GM18868 (cell line): ENCODE measurements around the gene NOVA1.

Experiments
- ATAC-seq: cut with Tn5 transposase; IDR thresholded peaks from one replicate; pipeline ENCODE4 v1.9.1; 2021; ENCODE audit warnings: mild to moderate bottlenecking, moderate library complexity; ENCODE audit not compliant: unreplicated experiment

Gene NOVA1

DNA sequence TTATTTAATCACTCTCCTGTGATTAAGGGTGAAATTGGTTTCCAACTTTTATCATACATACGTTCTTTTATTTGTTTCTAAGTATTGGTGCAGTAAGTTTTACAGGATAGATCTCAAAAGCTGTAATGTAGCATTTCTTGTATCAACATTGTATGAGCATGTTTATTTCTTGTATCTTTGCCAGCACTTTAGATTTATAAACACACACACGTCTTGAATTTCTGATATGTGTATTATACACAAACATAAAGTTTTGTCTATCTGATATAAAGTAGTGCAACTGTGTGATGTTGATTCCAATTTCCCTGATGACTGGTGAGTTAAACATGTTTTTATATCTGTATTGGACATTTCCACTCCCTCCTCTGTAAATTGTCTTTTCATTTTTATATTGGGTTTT, 134.7 kb downstream of the NOVA1 start:
- no peak for ATAC-seq

DNA sequence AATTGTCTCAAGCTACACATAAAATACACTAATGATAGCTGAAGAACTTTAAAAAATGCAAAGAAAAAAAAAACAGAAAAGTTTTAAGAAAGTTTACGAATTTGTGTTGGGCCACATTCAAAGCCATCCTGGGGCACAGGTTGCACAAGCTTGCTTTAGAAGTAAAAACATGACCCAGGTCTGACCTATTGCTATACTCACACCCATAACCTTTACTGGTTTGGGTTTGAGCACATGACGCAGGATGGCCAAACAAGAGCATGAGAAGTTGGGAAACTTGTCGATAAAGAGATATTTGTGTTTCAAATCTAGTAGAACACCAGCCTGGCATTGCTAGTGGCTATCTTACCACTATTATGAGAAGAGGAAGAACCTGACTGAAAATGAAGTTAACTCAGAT, 143.7 kb downstream of the NOVA1 start:
- ATAC-seq = no peak

DNA sequence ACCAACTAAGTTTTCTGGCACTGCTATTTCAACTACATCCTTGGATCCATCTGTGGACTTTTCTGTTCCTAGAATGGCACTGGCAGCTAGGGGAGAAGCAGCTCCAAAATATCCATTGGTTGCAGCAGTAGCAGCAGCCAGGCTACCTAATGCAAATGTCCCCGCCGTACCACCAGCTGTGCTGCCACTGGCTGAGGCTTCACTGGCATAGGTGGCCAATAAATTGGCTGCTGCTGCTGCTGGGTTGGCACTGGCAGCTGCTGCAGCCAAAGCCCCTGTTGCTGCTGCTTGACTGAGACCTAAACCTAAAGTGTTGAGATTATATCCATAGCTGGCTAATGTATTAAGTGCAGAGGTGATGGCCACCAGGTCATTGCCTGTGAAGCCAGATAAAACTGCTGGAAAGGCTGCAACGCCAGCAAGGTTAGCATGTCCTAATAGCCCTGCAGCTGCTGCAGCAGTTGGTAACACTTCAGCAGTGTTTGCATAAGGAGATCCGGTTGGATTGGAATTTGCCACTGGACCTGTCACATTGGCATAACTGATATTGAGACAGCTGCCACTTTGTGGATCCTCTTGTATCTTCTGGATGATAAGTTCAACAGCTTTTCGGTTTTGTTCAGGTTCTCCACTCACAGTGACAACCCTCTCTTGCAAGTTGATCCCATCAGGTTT, 149.5 kb downstream of the NOVA1 start:
- no peak for ATAC-seq

DNA sequence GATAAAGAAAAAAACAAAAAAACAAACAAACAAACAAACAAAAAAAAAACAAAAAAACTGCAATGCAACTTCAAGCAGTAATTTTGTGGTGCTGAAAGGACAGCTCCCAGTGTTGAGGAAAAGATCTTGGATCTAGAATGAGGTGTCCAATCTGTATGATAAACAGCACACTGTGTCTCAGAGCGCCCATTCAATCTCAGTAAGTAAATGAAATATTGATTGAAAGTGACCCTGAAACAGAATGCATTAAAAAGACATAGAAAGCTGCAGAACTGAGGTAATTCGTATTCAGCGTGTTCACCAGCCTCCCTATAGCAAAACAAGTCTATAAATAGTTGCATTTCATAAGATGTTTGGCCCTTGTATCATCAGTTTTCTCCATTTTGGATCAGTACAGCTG, 153.0 kb downstream of the NOVA1 start:
- ATAC-seq = no peak

DNA sequence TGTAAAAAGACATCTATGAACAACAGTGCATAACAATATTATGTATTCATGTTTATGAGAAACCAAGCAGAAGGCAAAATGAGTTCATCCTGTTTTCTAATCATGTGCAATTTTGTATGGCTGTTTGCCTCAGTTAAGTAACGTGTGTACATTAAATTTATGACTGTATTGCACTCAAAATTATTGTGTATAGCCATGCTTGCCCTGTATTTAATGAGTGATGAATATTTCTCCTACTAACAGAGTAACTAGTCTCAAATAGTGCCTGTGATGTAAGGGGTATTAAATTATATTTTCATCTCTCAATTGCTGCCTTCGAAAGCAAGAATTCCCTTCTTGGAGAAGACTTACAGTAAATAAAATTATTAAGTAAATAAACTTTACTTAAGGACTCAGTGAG, 154.2 kb downstream of the NOVA1 start:
- no peak for ATAC-seq

DNA sequence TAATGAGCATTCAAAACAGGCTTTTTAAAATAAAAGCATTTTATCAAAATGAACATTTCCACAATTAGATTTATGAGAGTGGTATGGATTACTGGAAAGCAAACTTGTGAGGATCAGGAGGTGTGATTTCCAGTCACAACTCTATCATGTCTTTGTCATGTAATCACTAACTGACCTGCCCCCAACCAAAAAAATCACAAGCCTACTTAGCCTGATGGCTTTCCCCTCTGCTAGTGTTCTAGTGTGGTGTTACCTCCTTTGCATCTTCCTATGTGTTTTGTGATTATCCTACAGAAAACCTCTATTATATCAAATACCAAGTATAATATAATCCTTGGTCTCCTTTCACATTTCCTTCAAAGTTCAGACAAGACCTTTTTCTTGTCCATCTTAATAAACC, 168.6 kb downstream of the NOVA1 start:
- no peak for ATAC-seq

DNA sequence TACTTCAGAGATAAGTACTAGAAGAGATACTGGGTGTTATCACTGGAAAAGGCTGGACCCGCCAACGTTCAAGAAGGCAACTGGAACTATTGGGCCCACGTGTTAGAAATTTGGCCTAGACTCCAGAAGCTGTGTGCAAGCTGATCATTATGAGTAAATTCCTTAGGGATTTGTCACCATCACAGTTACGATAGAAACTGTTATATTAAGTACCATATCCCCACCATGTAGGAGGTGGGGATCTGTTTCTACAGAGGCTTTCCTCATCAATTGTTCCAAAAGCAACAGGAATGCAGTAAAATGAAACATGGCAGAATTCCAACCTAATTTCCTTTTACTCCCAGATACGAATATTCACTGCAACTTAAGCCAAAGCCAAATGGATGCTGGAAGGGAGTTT, 170.7 kb downstream of the NOVA1 start:
- no peak for ATAC-seq

DNA sequence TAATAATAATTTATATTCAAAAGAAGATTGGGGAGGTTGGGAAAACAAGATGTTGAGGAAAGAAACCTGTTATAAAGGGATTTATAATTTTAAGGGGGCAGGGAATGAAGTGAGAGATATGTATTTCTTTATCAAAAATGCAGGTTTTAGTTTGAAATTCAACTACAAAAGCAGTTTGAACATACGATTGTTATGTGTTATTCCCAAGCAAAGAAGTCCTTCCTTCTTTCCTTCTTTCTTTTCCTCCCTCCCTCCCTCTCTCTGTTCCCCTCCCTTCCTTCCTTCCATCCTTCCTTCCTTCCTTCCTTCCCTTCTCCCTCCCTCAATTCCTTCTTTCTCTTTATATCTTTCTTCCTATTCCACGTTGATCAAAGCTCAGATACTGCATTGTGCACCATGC, 173.3 kb downstream of the NOVA1 start:
- ATAC-seq = no peak

DNA sequence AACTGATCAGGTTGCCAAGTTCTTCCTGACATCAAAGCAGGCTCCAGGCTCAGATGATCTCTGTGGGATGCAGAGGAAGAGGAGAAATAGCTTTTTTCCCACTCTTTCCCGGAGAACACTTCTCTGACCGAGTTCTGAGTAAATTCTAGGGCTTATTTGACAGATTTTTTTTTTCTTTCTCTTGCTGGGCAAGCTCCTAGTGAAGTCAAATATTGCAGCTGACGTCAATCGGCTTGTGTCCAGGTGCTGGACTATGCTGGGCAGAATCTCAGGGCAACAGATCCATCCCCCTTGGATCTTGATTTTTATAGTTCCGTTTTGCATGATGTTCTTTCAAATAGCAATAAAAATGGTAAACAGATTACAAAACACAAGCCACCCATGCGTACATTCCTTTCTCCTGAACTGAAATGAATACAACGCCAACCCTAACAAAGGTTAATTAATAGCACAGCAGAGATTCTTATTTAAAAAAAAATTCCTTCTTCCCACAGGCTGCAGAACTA, 182.2 kb downstream of the NOVA1 start:
- no peak for ATAC-seq

DNA sequence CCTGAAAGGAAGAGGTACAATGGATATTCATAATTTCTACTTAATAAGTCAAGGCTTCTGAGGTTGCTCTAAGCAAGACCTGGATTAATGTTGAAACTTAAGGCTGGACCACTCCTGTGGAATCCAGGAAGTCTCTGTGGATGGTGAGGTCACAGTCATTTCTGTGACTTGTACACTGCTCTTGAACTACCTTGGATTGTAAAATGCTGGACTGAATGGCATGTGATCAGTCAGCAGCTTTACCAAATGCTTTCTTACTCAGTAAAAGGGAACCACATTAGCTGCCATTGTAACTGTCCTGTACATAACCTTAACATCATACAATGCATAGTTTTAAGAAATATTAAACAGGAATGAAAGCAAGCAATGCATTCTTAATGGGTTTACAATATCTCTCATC, 182.9 kb downstream of the NOVA1 start:
- ATAC-seq = no peak

DNA sequence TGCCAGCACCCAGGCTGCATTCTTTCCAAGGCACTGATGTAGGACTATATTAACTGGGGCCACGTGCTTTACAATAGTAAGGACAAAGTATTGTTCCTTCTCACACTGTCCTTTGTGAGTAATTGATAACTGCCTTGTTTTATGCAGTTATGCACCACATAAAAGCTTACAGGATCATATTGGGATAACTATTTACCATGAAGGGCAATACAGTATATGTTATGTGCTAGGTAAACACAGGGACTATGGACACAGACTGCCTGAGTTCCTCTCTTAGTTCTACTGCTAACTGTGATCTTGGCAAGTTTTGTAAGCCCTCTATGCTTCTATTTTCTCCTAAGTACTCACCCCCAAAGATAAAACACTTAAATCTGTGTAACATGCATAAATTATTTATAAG, 183.7 kb downstream of the NOVA1 start:
- no peak for ATAC-seq

DNA sequence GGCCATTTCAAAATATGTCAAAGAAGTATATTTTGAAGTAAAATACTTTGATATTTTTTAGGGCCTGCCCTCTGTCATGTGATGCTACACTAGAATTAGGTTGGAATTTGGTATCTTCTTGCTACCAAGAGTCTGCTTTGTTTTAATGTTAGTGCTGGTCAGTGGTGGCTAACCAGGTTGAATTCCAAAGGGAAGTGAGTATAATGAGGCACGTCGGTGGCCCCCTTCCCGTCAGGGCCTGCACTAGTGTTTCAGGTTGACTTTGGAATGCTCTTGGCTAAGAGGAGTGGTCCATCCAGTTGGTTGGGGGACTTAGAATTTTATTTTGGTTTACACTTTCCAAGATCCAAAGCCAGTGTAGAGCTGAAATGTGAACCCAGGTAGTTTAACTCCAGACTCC, 185.4 kb downstream of the NOVA1 start:
- no peak for ATAC-seq

DNA sequence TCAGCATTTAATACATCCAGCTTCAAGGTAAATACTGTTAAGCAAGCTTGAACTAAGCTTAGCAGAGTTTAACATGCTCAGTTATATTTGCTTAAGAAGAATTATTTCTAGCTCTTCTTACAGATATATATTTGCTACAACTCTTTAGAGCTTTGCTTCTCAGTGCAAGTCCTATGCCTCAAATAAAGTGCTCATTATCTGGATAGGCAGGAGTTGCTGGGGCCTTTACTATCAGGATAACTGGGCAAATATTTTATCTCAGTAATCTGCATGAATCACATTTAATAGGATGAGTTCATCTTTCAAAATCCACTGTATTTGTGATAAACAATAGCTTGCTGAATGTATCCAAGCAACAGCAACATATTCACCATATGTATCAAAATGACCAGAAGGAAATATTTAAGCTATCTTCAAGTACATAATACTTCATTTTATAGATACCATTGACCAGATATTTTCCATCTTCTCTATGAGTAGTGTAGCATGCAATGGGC, 187.6 kb downstream of the NOVA1 start:
- ATAC-seq = no peak

DNA sequence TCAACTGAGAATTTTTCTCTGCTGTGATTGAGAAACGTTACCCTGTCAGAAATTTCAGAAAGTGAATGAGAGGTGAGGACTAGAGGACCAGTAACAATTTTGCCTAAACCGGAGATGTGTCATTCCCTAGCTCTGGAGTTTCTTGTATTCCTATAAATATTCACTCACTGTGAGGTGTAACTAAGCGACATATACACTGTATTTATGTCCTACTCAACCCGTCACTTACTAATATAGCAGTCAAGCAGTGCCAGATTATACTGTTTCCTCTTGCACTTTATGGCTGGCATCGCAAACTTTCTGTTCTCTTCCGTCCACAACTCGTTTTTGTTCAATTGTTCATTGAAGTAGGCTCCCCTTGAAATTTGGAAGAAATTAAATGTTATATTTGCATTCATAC, 192.9 kb downstream of the NOVA1 start:
- no peak for ATAC-seq

DNA sequence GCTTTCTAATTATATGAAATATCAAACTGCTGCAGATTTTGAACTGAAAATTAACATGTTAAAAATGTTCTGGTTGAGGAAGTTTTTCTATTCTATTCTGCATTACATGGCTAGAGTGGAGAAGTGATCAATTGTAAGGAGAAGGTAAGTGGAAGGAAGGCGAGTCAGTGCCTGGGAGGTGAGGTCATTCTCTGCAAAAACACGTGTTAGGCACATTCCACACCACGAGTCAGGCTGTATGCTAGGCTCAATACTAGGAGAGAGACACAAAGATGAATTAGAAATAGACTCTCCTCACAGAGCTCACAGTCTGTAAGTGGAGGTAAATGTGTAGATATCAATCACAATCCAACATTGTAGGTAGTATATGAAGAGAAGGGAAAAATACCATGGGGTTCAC, 194.1 kb downstream of the NOVA1 start:
- ATAC-seq = no peak

DNA sequence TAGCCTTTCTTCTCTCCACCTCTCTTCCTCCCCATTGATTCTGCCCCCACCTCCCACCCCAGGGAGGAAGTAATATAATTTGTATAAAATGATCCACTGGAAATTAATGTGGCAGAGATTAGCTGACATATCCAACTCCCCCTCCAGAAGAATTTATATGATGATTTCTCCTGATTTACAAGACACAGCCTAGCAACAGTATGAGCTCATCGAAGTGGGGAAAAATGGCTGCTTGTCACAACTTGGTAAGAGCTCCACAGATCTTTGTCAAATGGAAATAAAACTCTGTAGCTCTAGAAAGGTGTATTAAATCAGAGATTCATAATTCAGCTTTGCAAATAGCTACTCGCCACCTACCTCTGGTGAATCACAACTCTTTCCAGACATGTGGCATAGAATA, 195.7 kb downstream of the NOVA1 start:
- no peak for ATAC-seq

DNA sequence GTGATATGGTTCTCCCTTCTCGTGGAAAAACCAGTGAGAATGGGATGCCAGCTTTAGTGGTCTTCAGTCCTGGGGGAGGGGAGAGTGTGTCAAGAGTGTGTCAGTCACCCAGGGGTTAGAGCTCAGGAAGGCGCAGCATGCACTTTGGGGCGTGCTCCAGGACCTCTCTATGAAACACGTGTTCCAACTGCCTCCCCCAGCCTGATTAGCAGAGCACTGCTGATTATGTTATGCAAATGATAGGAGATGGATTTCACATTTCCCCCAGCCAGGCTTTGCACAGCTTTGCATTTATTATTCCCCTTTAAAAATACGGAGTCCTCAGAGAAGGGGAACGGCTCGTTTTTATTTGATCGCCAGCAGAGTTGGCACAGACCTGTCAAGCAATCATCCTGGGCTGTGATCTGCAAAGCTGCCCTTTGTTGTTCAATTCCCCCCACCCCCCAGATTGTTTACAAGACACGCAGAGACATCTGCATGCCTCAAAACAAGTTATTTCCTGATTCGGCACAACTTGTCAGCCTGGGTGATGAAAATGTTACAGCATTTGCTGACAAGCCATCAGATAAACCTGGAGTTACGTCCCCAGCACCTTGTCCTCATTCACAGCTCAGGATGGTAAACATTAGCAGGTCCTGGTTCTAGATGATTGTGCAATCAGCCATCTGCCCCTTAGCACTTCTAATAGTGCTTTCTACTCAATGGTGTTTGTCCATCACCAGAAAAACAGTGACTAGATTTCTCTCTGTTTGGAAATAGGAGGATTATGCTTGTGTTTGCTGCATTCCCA, 196.5 kb downstream of the NOVA1 start:
- no peak for ATAC-seq

DNA sequence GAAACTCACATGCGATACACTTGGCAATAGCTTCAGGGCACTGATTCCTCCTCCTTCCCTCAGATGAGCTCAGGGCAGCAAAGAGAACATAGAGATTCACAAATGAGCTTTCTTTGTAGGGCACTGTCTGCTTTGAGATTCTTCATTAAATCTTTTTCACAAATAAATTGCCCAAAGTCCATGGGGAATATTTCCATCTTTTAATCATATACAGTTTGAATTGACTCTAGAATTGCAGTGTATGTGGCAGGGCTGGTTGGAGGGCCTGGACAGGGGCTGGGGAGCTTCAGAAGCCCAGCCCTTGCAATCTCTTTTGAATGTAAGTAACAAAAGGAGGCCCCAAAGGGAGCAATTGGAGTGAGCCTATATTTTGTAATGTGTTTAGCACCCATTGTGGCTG, 197.5 kb downstream of the NOVA1 start:
- ATAC-seq = no peak

DNA sequence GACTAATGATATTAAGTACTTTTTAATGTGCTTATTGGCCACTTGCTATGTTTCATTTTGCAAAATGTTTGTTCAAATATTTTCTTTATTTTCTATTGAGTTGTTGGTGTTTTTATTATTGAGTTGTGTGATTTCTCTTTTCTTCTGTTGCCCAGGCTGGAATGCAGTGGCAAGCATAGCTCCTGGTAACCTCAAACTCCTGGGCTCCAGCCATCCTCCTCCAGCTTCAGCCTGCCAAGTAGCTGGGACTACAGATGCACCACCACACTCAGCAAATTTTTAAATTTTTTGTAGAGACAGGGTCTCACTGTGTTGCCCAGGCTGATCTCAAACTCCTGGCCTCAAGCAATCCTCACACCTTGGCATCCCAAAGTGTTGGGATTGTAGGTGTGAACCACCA, 199.2 kb downstream of the NOVA1 start:
- ATAC-seq = no peak
